GM13976 (cell line): Measurements from ENCODE around the gene NARF.
A peak's percentile ranks its signal among the peaks of the same experiment; 100 is the strongest.
"Not testable (repeated sequence)": the region's sequence is repeated elsewhere in the genome, so short reads cannot be mapped to it uniquely, and the experiment has no call there.

Experiments
- DNase-seq: peaks from one replicate; pipeline ENCODE4 v3.0.0; 2012; ENCODE audit warnings: low spot score
- CTCF ChIP-seq: IDR thresholded peaks from 2 replicates; pipeline ENCODE4 v1.5.1; 2012; ENCODE audit warnings: borderline replicate concordance, mild to moderate bottlenecking; ENCODE audit not compliant: insufficient read depth; ENCODE audit errors: extremely low read depth, missing control alignments, control extremely low read depth
- in situ Hi-C: fragments of 300-500 bp; cut with MboI; formaldehyde crosslinking; loops from one replicate; pipeline ENCODE4 v1.12.0; 2022; ENCODE audit warnings: low sequenced_read_pairs, mixed read lengths, inconsistent platforms; ENCODE audit not compliant: unreplicated experiment

NARF gene

GRCh38 chr17:82496529-82497434 lies 38.2 kb downstream of the NARF start:
- no peak for TF ChIP-seq CTCF
- peak; percentile 93 for DNase-seq
- in situ Hi-C loops: no loop called here

- in situ Hi-C loops: no loop called here
- peak; percentile 60 for DNase-seq
- no peak for TF ChIP-seq CTCF
Measured at GRCh38 chr17:82497483-82498405, 39.2 kb downstream of the NARF start.

GRCh38 chr17:82502207-82502606 lies 43.7 kb downstream of the NARF start:
- in situ Hi-C loops: no loop called here
- TF ChIP-seq CTCF: no peak
- DNase-seq: no peak

GRCh38 chr17:82503094-82503727 lies 44.7 kb downstream of the NARF start:
- no peak for DNase-seq
- TF ChIP-seq CTCF: no peak
- in situ Hi-C loops: no loop called here

- TF ChIP-seq CTCF: no peak
Measured at GRCh38 chr17:82503728-82504308, 45.3 kb downstream of the NARF start.

GRCh38 chr17:82505296-82505695 lies 46.8 kb downstream of the NARF start:
- no peak for TF ChIP-seq CTCF
- no peak for DNase-seq
- in situ Hi-C loops: no loop called here

More at GRCh38 chr17:82503728-82504308, 45.3 kb downstream of the NARF start:
- DNase-seq: no peak
- in situ Hi-C loops: no loop called here

GRCh38 chr17:82506402-82506801 lies 47.9 kb downstream of the NARF start:
- in situ Hi-C loops: not testable (repeated sequence)

More at GRCh38 chr17:82506402-82506801, 47.9 kb downstream of the NARF start:
- DNase-seq: peak; percentile 68
